HG03280 (cell line): ENCODE measurements around the gene ARHGDIA.

ENCODE experiments used
- ATAC-seq: cut with Tn5 transposase; IDR thresholded peaks from one replicate; pipeline ENCODE4 v1.9.1; 2021; ENCODE audit warnings: mild to moderate bottlenecking, moderate library complexity; ENCODE audit not compliant: unreplicated experiment

Gene ARHGDIA

GRCh38 chr17:81870981-81871386 is at the start of gene ARHGDIA:
TSS of gene ARHGDIA (minus strand) at chr17:81871337. CDS start at chr17:81869930, 1,407 bp downstream.
- peak; percentile 24 for ATAC-seq

DNA sequence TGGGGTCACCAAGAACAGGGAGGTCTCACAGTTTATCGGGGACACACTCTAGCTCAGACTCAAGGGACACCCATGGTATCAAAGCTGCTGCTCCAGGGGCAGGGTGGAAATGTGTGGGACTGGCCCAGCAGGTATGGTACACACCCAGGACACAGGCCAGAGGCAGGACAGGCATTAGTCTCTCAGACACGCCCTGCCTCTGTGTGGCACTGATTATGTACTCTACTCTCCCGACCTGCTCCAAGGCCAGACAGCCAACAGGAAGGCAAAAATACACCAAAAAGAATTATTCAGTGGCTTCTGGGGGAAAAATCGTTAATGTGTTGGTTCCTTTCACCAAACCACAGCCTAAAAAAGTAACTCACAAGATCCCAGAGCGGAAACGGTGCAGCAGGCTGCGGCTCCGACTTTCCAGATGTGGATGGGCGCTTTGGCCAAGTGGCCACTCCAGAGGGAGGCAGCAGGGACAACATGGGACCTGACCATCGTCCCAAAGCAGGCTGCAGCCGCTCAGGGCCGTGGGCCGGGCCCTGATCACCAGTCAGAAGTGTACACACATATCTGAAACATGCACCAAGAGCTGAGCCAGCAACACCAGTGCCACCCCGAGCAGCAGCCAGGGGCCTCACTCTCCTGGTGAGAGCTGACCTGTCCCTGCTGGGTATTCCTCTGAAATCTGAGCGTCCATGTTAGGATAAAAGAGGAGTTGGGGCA is 47.9 kb upstream of the ARHGDIA start:
- no peak for ATAC-seq

DNA sequence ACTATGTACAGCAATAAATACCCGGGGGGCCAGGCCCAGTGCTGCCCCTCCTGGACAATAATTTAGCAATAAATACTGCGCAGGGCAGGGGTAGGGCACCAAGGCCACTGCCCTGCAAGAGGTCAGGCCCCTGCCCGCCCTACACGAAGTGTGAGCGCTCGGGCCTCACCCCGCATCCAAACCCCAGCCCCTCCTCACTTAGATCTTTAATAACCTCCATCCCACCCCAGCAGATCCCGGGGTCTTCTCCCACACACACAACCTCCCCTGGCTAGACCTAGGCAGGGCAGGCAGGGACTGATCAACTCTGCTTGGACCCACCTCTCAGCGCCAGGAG is 47.2 kb upstream of the ARHGDIA start:
- peak; percentile 18 for ATAC-seq

DNA sequence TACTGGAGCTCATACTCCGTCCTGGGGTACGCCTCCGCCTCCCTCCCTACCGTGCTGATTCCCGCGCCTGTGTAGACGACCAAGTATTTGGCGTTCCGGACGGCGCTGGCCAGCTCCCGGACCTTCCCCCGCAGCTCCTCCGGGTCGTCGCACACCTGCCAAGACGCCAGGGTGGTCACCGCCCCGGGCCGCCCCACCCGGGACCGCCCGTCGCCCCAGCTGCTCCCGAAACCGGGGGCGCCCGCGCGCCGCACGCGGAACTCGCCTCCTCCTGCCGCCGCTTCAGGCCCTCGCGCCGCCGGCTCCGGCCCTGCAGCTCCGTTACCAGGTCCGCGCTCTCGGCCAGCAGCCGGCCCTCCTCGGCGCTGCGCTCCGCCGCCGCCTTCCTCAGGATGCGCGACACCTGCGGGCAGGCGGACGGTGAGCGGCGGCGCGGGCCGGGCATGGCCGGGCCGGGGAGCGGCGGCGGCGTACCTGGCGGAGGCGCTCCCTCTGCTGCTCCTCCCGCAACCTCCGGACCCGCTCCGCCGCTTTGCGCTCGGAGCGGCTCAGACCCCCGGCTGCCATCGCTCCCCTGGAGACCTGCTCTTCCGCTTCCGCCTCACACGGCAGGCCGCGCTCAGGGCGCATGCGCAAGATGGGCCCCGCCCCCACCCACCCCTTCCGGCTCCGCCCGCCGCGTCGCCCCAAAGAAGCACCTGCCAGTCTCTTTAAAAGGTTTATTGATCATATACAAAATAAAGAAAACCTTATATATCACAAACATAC is 46.6 kb upstream of the ARHGDIA start, which contains the start of gene SIRT7:
SIRT7 (minus strand) TSS at position 612 of the 768 bp plus-strand sequence; CDS start at position 567, 45 bp downstream.
- ATAC-seq: peak; percentile 73

DNA sequence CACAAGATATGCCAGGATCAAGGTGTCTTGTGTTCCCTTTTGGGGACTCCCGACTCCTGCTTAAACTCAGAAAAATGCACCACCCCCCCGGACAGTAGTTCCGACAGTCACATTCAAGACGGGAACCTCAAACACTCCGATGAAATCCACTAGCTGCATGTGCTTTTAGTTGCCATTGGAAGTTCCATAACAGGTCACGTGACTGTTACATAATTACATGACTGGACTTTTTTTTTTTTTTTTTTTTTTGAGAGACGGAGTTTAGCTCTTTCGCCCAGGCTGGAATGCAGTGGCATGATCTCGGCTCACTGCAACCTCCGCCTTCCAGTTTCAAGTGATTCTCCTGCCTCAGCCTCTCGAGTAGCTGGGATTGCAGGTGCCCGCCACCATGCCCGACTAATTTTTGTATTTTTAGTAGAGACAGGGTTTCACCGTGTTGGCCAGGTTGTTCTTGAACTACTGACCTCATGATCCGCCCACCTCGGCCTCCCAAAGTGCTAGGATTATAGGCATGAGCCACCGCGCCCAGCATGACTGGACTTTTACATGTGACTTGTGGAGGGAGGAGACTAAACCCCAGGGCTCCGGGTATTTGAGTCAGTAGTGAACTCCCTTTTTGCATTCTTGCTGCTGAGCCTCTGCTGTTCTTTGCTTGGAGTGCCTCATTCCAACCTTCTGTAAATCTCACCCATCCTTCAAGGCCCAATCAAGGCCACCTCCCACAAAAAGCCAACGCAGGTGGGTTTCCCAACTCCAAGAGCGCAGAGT is 45.3 kb upstream of the ARHGDIA start:
- no peak for ATAC-seq

DNA sequence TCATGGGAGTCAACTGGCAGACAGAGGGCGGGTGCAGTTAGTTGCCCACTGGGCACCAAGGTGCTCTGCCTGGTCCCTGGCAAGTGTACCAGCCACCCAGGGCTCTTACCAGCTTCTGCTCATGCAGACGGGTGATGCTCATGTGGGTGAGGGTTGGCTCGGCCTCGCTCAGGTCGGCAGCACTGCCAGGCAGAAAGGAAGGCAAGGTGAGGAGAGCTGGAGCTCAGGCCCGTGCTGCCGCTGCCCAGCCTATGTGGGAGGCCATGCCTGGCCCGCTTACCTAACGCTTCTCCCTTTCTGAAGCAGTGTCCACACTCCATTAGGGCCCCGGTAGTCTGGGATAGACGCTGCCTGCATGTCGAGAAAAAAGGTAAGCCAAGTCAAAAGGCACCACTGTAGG is 44.2 kb upstream of the ARHGDIA start:
- no peak for ATAC-seq

DNA sequence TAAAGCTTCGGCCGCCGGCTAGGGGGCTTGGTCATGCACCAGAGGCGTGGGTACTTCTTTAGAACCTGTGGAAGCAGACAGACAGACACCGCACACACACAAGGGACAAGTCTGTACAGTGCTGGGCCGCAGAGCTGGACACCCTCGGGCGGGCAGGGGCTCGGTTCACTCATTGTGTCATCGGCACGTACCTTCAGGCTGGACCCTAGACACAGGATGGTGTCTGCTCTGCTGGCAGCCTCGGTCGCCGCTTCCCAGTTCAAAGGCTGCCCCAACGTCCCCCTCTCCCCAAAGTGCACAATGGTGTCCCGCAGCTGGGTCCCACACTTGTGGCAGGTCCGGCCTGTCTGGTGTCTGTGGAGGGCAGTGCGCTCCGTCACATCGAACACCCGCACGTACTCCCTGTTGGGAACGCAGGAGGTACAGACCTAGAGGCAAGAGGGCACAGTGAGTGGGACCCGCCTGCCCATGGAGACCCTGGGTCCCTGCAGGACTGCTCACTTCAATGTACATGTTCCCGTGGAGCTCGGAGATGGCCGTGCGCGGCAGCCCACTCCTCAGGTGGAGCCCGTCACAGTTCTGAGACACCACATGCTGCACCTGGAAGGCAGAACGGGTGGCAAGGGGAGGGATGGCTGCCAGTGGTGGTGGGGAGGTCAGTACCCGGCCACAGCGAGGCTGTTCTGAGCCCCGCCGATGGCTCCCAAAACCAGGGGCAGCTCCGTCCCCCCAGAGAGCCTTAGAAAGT is 43.1 kb upstream of the ARHGDIA start:
- no peak for ATAC-seq

DNA sequence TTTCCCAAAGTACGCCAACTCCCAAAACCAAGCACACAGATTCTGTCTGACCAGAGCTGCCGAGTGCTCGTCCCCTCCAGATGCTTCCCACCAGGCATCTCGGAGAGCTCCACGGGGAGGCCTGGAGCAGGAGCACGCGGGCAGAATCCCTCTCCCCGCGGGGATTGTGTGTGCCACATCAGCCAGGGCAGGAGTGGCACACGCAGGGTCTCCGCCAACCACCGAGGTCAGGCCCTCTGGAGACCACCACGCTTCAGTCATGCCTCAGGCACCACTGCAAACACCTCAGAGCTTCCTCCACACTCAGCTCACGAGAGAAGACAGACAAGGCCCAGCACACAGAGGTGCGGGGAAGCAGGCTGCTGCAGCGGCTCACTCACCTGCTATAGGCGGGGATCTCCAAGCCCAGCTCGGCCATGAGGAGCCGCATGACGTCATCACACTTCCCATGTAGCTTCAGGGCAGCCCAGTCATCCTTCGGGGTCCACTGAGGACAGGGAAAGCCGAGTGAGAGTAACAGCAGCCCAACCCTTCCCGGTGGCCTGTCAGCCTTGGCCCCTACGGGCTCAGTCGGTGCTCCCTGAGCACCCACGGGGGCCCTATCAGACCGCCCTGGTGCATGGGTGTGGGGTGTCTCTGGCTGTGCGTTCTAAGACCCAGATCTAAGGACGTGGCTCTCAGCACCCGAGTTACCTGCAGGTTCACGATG is 42.4 kb upstream of the ARHGDIA start:
- no peak for ATAC-seq

DNA sequence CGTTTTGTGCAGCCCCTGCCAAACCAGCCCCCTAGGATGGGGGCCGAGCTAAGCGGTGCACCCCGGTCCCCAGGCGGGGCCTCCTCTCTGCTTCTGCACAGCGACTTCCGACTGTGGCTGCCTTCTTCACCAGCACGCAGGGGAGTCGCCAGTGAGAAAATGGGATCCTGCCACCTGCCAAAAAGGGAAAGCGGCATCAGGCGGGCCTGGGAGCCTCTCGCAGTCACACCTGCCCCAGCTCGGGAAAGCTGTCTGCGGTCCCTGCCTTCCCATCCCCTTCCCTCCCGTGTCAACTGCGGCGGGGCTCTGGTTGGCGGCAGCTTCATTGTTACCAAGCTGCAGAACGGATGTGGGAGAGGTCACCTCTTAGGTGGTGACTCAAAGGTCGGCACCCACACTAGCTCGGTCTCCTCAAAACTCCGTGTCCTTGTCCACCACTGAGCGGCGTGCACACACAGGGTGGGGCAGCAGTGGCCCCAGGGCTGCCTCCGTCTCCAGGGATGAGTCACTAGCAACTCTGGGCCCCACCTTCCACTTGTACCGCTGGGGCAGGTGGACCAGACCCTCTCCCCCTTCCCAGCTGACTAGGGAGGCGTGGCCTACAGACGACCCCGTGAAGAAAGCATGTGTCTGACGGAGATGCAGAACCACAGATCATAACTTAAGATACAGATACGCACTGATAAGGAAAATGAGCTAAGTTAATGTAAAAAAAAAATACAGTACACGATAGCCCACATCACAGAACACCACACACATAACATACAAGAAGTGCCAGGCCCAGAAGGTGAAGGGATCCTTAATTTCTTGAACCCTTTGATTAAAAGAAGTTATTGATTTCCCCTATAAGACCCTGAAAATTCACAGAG is 41.5 kb upstream of the ARHGDIA start:
- ATAC-seq: no peak

GRCh38 chr17:81911969-81912368 is 40.8 kb upstream of the ARHGDIA start:
- no peak for ATAC-seq

DNA sequence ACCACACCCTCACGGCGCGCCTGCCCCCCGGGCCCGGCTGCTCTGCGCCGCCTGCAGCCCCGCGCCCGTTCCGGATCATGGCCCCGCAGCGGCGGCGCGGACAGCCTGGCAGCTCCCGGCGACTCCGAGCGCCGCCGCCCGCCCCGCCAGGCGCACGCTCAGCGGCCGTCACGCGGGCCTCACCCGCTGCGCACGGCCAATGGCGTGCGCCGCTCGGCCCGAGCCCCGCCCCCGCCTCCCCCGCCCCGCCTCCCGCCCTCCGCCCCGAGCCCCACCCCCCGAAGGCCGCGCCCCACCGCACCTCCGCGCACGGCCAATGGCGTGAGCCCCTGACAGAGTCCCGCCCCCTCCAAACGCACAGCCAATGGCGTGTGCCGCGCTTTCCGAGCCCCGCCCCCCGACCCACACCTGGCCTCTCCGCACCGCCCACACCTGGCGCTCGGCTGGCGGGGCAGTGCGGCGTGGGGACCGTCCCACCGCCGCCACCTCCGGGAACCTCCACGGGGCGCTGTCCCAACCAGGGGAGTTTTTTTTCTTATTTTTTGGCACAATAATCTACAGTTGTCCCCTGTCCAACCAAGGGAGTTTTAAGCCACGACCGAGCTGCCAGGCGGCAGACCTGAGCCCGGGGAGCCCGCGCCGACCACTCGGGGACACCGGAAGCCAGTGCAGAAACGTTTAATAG is 40.3 kb upstream of the ARHGDIA start, which contains the start of gene PCYT2:
PCYT2 (minus strand) TSS at position 123 of the 685 bp plus-strand sequence; CDS start at position 79, 44 bp downstream.
- peak; percentile 66 for ATAC-seq

DNA sequence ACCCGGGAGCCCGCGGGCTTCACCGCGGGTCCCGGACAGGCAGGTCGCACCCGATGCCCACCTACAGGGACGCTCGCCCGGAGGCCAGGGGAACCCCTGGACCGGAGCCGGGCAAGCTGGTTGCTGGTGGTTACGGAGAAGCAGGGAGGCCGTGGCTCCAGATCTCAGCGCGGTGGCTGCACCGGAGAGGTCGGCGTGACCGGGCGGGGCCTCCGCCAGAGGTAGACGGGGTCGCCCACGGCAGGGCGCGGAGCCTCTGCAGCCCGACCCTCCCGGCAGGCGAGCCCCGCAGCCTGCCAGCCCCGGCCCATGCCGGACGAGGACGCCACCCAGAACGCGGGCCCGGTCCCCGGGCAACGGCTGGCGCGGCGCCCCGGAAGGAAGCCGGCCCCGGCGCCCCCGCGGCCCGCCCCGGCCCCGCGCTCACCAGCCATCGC is 39.7 kb upstream of the ARHGDIA start:
- peak; percentile 41 for ATAC-seq

GRCh38 chr17:81909966-81910839 is 39.1 kb upstream of the ARHGDIA start:
- ATAC-seq: no peak

DNA sequence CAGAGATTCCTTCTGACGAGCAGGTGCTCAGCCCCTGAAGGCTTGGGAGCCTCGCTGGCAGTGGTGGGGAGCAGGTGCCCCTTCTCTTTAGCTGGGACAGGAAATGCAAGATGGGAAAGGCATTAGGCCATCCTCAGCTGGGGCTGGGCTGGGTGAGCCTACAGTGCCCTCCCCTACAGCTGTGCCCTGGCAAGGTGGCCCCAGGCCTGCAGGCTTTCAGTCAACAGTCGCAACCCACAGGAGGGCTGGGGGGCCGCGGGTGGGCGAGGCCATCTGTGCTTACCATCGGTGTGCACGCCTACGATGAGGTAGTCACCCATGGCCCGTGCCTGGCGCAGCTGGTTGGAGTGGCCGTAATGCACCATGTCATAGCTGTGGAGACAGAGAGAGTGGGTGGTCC is 38.1 kb upstream of the ARHGDIA start:
- no peak for ATAC-seq

DNA sequence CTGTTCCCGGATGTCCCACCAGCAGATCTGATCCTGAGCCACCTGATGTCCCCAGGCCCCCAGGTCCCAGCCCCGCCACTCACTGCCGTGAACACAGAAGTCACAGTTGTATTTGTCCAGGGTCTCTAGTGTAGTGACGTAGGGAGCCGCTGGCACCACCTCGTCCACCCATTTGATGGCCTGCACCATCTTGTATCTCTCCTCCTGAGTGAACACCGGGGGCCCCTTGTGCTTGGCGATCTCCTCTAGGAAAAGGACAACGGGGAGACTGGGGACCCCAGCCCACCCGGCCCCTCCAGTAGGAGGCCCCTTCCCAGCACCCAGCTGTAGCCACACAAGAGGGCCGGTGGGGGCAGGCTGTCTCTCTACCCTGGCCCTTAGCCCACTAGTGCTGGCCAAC is 37.7 kb upstream of the ARHGDIA start:
- ATAC-seq: no peak

DNA sequence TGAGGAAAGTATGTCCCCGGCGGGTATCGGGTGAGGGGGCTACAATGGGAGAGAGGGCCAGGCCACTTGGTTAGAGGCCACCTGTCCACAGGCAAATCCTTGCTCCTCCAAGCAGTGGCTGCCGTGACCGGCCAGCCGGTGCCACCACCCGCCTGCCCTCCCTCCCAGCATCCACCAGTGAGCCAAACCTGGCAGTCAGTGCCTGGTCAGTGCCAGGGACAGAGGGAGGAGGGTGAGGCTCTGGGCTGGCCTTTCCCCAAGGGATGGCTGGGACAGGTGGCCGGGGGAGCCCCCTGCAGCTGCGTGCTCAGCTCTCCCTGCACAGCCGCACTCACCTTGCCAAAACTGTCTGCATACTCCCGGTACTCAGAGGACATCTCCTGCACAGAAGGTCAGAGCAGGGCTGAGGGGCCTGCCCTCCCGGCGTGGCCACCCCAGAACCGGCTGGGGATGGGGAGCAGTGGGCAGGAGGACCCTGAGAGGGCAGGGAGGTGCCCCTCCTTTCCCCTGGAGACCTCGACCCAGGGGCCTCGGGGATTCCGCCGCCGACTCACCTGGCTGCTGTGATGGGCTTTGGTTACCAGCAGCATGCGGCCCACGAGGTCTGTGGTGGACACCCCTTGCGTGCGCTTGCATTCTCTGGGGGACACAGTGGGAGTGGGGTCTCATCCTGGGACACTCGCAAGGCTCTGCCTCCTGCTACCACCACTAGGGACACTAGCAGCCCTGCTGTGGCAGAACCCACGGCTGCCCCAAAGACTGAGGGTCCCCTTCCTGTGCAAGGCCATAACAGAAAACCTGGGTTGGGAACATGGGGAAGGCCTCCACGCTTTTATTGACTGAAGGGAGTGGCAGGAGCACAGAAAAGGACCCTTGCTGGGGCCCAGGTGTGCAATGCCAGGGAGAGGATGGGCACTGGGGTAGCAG is 36.3 kb upstream of the ARHGDIA start:
- ATAC-seq: no peak
